Neural cell (in vitro differentiated cells): ENCODE measurements around the gene CD58. TPM values are rescaled to one million over a fixed set of nuclear protein-coding genes. Genes with fewer than 3 reads are reported as not detected.

ENCODE experiments used
- H2AFZ ChIP-seq: fragments of 200-600, 300-800 bp; sonication (generic), shearing (Covaris generic); 2 replicates; pipeline ENCODE4 v1.6.0; 2014; ENCODE audit warnings: low read depth, mild to moderate bottlenecking, antibody characterized with exemption, low read length, moderate library complexity
- H3F3A ChIP-seq: fragments of 200-600 bp; shearing (Covaris generic); 2 replicates; pipeline ENCODE4 v1.6.1; 2016; ENCODE audit warnings: mild to moderate bottlenecking, moderate library complexity, mixed read lengths, antibody characterized with exemption, low read length; ENCODE audit not compliant: insufficient read depth, poor library complexity, severe bottlenecking
- H3K27ac ChIP-seq: fragments of 200-600, 300-800 bp; sonication (generic), shearing (Covaris generic); 2 replicates; pipeline ENCODE4 v1.5.1; 2014; ENCODE audit warnings: mild to moderate bottlenecking, low read length, moderate library complexity
- H3K27me3 ChIP-seq: fragments of 300-800, 200-600 bp; sonication (generic), shearing (Covaris generic); 2 replicates; pipeline ENCODE4 v1.6.0; 2014; ENCODE audit warnings: mild to moderate bottlenecking, low read depth, low read length, moderate library complexity; ENCODE audit not compliant: insufficient read depth
- H3K36me3 ChIP-seq: fragments of 300-800, 200-600 bp; sonication (generic), shearing (Covaris generic); 2 replicates; pipeline ENCODE4 v1.5.1; 2014; ENCODE audit warnings: mild to moderate bottlenecking, antibody characterized with exemption, low read length, moderate library complexity; ENCODE audit not compliant: insufficient read depth
- H3K4me2 ChIP-seq: fragments of 300-800, 200-600 bp; sonication (generic), shearing (Covaris generic); 2 replicates; pipeline ENCODE4 v1.6.0; 2014; ENCODE audit warnings: mild to moderate bottlenecking, low read length
- H3K4me3 ChIP-seq: fragments of 300-800, 200-600 bp; sonication (generic), shearing (Covaris generic); 2 replicates; pipeline ENCODE4 v1.5.1; 2014; ENCODE audit warnings: mild to moderate bottlenecking, low read length, moderate library complexity
- H3K79me2 ChIP-seq: fragments of 200-600 bp; shearing (Covaris generic); replicated peaks from 2 replicates; pipeline ENCODE4 v1.6.0; 2014; ENCODE audit warnings: mild to moderate bottlenecking, low read length, moderate library complexity; ENCODE audit not compliant: insufficient read depth
- H3K9ac ChIP-seq: fragments of 300-800, 200-600 bp; sonication (generic), shearing (Covaris generic); 2 replicates; pipeline ENCODE4 v1.6.1; 2016; ENCODE audit warnings: mild to moderate bottlenecking, low read length, mixed read lengths
- H3K9me2 ChIP-seq: fragments of 200-600 bp; shearing (Covaris generic); 2 replicates; pipeline ENCODE4 v1.6.1; 2016; ENCODE audit warnings: mild to moderate bottlenecking, low read length, mixed read lengths; ENCODE audit not compliant: insufficient read depth
- H3K9me3 ChIP-seq: fragments of 200-600, 300-800 bp; sonication (generic), shearing (Covaris generic); 2 replicates; pipeline ENCODE4 v1.6.1; 2016; ENCODE audit warnings: mild to moderate bottlenecking, mixed run types, low read length, moderate library complexity, mixed read lengths
- H4K20me1 ChIP-seq: fragments of 200-600 bp; shearing (Covaris generic); 2 replicates; pipeline ENCODE4 v1.6.1; 2016; ENCODE audit warnings: mild to moderate bottlenecking, mixed run types; ENCODE audit not compliant: insufficient read depth
- CTCF ChIP-seq: fragments of 450-650 bp; IDR thresholded peaks from 2 replicates; pipeline ENCODE4 v1.5.1; 2014; ENCODE audit warnings: antibody characterized with exemption, mild to moderate bottlenecking, moderate library complexity; ENCODE audit not compliant: poor library complexity, severe bottlenecking
- EP300 ChIP-seq: fragments of 450-650 bp; conservative IDR thresholded peaks from 2 replicates; pipeline ENCODE4 v1.6.1; 2014; ENCODE audit warnings: antibody characterized with exemption, mild to moderate bottlenecking, moderate library complexity; ENCODE audit not compliant: poor library complexity, severe bottlenecking
- EZH2 ChIP-seq: fragments of 200-600, 300-800 bp; shearing (Covaris generic), sonication (generic); IDR thresholded peaks from 2 replicates; pipeline ENCODE4 v1.6.1; 2014; ENCODE audit warnings: antibody characterized with exemption, low read length, borderline replicate concordance, mild to moderate bottlenecking; ENCODE audit not compliant: insufficient read depth, poor library complexity, severe bottlenecking
- MXI1 ChIP-seq: fragments of 450-650 bp; conservative IDR thresholded peaks from 2 replicates; pipeline ENCODE4 v1.6.1; 2014; ENCODE audit warnings: antibody characterized with exemption, mild to moderate bottlenecking; ENCODE audit not compliant: poor library complexity, severe bottlenecking
- POLR2AphosphoS5 ChIP-seq: IDR thresholded peaks from 2 replicates; pipeline ENCODE4 v1.6.1; 2012
- RAD21 ChIP-seq: fragments of 450-650 bp; conservative IDR thresholded peaks from 2 replicates; pipeline ENCODE4 v1.6.1; 2014; ENCODE audit warnings: antibody characterized with exemption, mild to moderate bottlenecking, moderate library complexity
- REST ChIP-seq: IDR thresholded peaks from 2 replicates; pipeline ENCODE4 v1.6.1; 2012; ENCODE audit warnings: borderline replicate concordance
- SMC3 ChIP-seq: fragments of 450-650 bp; conservative IDR thresholded peaks from 2 replicates; pipeline ENCODE4 v1.6.1; 2014; ENCODE audit warnings: antibody characterized with exemption, mild to moderate bottlenecking, moderate library complexity; ENCODE audit not compliant: poor library complexity
- TAF1 ChIP-seq: IDR thresholded peaks from 2 replicates; pipeline ENCODE4 v1.6.1; 2012; ENCODE audit warnings: low read depth
- polyA plus RNA-seq: library from polyadenylated mRNA; depleted of rRNA; stranded (reverse); fragments of >200 nt; gene quantifications from 2 replicates; pipeline ENCODE4 v1.2.3, GENCODE V29; 2014

CD58 gene
- polyA plus RNA-seq, 1 donor from 2014 or later: 1.8 TPM

- Histone ChIP-seq H3K79me2 (no peaks in the 10 kb centered on the region), H3K27ac (no peak overlapping the region), H3F3A (no peaks in the 10 kb centered on the region), H4K20me1 (no peaks in the 10 kb centered on the region), H3K27me3 (no peaks in the 10 kb centered on the region), H3K9me3 (no peaks in the 10 kb centered on the region), H3K9me2 (no peaks in the 10 kb centered on the region), H3K4me3 (no peak overlapping the region), H3K4me2 (no peak overlapping the region), H3K9ac (no peak overlapping the region), H3K36me3 (no peaks in the 10 kb centered on the region), H2AFZ (no peak overlapping the region)
- TF ChIP-seq SMC3 (no peak), CTCF (peak; percentile 19), TAF1 (no peak)
These were observed 99.6 kb downstream of the CD58 start for GRCh38 chr1:116471241-116471640.

GRCh38 chr1:116470671-116471070, 100.2 kb downstream of the CD58 start:
- no peaks in the 10 kb centered on the region for H3F3A ChIP-seq
- no peaks in the 10 kb centered on the region for H3K9me3 ChIP-seq
- H3K4me3 ChIP-seq: no peak overlapping the region
- TF ChIP-seq RAD21 (no peak), SMC3 (no peak), CTCF (no peak), EP300 (no peak), POLR2AphosphoS5 (no peak), MXI1 (no peak), TAF1 (no peak), EZH2 (no peak), REST (no peak)
- no peaks in the 10 kb centered on the region for H3K36me3 ChIP-seq
- no peak overlapping the region for H3K9ac ChIP-seq
- H3K27me3 ChIP-seq: no peaks in the 10 kb centered on the region
- H4K20me1 ChIP-seq: no peaks in the 10 kb centered on the region
- no peaks in the 10 kb centered on the region for H3K79me2 ChIP-seq
- H3K27ac ChIP-seq: no peak overlapping the region
- H2AFZ ChIP-seq: no peak overlapping the region
- H3K9me2 ChIP-seq: no peaks in the 10 kb centered on the region
- H3K4me2 ChIP-seq: no peak overlapping the region
